ENCODE data around the gene EMC8. TPM values are rescaled to one million over a fixed set of nuclear protein-coding genes. Genes with fewer than 3 reads are reported as not detected.

The EMC8 gene
- total RNA-seq, 1 donor from 2014 or later: 45.9 TPM

- TF ChIP-seq, protein P1, sequence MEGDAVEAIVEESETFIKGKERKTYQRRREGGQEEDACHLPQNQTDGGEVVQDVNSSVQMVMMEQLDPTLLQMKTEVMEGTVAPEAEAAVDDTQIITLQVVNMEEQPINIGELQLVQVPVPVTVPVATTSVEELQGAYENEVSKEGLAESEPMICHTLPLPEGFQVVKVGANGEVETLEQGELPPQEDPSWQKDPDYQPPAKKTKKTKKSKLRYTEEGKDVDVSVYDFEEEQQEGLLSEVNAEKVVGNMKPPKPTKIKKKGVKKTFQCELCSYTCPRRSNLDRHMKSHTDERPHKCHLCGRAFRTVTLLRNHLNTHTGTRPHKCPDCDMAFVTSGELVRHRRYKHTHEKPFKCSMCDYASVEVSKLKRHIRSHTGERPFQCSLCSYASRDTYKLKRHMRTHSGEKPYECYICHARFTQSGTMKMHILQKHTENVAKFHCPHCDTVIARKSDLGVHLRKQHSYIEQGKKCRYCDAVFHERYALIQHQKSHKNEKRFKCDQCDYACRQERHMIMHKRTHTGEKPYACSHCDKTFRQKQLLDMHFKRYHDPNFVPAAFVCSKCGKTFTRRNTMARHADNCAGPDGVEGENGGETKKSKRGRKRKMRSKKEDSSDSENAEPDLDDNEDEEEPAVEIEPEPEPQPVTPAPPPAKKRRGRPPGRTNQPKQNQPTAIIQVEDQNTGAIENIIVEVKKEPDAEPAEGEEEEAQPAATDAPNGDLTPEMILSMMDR (conservative IDR thresholded peaks at IDR 0.05; ENCODE audit: low read depth, low read length): no peak
- H3K4me3 ChIP-seq (ENCODE audit: low read depth, low read length): no peak overlapping the region
- DNase-seq (ENCODE audit: low read depth): no peak
These were observed 15.9 kb downstream of the EMC8 start for GRCh38 chr16:85783441-85783840.

DNA sequence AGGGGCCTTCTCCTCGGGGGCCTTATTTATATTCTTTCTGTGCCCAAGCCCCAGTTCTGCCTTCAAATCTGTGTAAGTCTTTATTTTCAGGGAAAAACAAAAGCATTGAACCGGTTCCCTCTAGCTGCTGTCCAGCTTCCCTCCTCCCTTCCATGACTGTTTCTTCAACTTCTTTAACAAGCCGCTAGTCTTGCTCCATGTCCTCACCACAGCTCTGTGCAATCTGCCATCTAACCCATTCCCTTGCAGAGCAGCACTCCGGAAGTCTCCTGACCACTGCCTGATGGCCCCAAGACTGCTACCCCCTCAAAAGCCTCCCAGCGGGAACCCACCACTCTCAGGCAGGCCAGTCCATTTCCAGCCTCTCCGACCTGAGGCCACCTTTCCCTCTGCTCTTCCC is 16.9 kb downstream of the EMC8 start:
- H3K4me3 ChIP-seq (ENCODE audit: low read depth, low read length): no peak overlapping the region
- no peak for DNase-seq (ENCODE audit: low read depth)
- TF ChIP-seq, protein P1 (conservative IDR thresholded peaks at IDR 0.05; ENCODE audit: low read depth, low read length): no peak

DNA sequence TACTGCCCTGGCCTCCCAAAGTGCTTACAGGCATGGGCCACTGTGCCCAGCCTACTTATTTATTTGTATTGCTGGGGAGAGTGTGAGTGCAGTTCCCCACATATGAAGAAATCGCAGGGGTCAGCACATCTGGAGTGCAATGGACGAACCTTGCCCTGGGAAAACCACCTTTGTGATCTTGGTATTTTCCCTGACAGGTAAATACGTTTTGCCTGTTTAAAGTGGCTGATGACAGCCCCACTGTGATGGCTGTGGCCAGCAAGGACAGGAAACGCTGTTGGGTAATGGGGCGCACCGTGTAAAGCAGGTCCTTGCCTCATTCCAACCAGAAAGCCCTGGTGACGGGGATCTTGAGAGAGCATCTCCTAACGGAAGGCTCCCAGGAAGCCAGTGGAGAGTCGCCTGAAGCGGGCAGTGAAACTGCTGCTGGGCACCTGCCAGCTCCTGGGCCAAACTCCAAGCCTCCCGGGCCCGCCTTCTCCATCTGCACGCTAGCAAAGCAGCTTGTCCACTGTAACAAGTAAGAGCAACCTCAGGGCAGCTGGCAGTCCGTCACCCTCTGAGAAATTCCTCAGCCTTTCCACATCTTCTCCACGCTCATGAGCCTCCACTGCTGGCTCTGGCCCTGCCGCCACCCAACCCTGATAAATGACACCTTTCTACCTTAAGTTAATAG is 17.5 kb downstream of the EMC8 start:
- no peak overlapping the region for H3K4me3 ChIP-seq (ENCODE audit: low read depth, low read length)
- TF ChIP-seq, protein P1 (conservative IDR thresholded peaks at IDR 0.05; ENCODE audit: low read depth, low read length): no peak
- no peak for DNase-seq (ENCODE audit: low read depth)

GRCh38 chr16:85781156-85781555 is 18.2 kb downstream of the EMC8 start:
- TF ChIP-seq, protein P1 (conservative IDR thresholded peaks at IDR 0.05; ENCODE audit: low read depth, low read length): no peak
- H3K4me3 ChIP-seq (ENCODE audit: low read depth, low read length): no peak overlapping the region
- DNase-seq (ENCODE audit: low read depth): no peak

- H3K4me3 ChIP-seq (ENCODE audit: low read depth, low read length): no peak overlapping the region
- no peak for DNase-seq (ENCODE audit: low read depth)
- TF ChIP-seq, protein P1 (conservative IDR thresholded peaks at IDR 0.05; ENCODE audit: low read depth, low read length): no peak
These were observed 19.1 kb downstream of the EMC8 start for GRCh38 chr16:85780281-85780680.

DNA sequence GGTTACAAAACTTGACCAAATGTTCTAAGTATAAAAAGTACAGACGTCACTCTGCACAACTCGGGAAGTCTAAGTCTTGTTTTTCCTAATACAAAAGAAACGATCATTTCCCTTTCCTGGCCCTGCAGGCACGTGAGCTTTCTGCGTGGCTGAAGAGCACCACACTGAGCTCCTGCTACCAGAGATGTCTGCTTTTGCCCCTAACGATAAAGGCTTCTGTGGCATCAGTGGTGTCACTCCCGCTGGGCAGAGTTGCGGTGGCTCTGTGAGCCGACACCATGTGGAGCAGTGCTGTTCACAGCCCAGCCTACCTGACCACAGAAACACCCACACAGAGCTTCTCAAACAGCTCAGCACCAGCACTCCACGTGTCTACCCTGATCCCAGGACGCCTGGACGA is 20.5 kb downstream of the EMC8 start:
- TF ChIP-seq, protein P1 (conservative IDR thresholded peaks at IDR 0.05; ENCODE audit: low read depth, low read length): no peak
- no peak overlapping the region for H3K4me3 ChIP-seq (ENCODE audit: low read depth, low read length)
- DNase-seq (ENCODE audit: low read depth): no peak

Measured in epithelial cell of proximal tubule (primary cell).